AG10803 (cell line): ENCODE results near the gene SLAMF1.

Experiments used
- DNase-seq: peaks from one replicate; pipeline ENCODE4 v3.0.0; 2010; ENCODE audit warnings: low read depth
- H3K4me3 ChIP-seq: 2 replicates; pipeline ENCODE4 v1.5.1; 2011; ENCODE audit warnings: mild to moderate bottlenecking, low read length, control low read depth
- TF ChIP-seq, protein P1 (sequence below): conservative IDR thresholded peaks from 2 replicates; pipeline ENCODE4 v1.5.1; 2011; ENCODE audit warnings: mild to moderate bottlenecking, low read length, control low read depth, inconsistent platforms

SLAMF1 gene

DNA sequence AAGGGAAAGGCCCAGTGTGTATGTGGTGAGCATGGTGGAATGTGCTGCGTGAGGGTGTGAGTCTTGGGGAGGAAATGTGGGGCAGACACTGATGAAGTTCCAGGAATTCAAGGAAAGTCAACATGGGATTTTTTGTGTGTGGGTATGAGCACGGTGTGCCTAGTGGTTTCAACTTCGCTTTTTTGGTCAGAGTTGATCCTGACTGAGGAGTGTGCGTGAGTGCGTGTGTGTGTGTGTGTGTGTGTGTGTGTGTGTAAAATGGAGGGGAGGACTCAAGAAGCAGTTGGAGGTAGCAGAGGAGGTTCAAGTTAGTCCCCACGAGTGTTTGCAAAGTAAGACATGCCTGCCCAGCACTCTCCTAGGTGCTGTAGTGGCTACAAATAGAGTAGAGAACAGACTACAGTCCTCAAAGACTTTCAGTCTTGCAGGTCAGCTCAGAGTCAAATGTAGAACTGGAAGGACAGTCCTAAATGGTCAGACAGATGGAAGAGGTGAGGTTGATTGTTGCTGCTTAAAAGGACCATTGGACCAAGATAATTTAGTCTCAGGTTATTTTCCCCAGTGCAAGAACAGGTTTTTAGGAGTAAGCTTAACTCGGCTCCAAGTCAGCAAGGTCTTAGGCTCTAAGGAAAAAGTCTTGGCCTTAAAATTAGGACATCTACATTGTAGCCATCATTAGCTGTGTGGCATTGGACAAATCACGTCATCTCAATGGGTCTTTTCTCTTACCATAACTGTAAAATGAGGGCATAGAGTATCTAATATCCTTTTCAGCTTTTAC, 25.0 kb downstream of the SLAMF1 start:
- TF ChIP-seq, protein P1, sequence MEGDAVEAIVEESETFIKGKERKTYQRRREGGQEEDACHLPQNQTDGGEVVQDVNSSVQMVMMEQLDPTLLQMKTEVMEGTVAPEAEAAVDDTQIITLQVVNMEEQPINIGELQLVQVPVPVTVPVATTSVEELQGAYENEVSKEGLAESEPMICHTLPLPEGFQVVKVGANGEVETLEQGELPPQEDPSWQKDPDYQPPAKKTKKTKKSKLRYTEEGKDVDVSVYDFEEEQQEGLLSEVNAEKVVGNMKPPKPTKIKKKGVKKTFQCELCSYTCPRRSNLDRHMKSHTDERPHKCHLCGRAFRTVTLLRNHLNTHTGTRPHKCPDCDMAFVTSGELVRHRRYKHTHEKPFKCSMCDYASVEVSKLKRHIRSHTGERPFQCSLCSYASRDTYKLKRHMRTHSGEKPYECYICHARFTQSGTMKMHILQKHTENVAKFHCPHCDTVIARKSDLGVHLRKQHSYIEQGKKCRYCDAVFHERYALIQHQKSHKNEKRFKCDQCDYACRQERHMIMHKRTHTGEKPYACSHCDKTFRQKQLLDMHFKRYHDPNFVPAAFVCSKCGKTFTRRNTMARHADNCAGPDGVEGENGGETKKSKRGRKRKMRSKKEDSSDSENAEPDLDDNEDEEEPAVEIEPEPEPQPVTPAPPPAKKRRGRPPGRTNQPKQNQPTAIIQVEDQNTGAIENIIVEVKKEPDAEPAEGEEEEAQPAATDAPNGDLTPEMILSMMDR, result no peak
- DNase-seq, result no peak
- no peak overlapping the region for H3K4me3 ChIP-seq

DNA sequence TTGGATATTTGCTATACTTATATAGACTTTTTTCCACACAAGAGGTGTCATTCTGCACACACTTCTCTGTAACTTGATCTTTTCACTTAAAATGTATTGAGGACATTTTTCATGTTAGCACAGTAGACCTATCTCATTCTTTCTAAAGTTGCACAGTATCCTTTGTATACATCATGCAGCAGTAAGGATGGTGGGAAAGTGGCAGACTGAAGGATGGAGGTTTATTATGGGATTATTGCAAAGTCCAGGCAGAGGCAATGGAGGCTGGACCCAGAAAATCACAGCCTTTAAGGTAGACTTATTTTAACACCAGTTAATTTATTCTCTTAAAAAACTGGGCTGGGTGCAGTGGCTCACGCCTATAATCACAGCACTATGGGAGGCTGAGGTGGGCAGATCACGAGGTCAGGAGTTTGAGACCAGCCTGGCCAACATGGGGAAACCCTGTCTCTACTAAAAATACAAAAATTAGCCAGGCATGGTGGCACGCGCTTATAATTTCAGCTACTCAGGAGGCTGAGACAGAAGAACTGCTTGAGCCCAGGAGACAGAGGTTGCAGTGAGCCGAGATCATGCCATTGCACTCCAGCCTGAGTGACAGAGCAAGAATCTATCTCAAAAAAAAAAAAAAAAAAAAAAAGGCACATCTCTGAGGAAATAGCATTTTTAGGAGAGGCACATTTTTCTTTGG, 25.8 kb downstream of the SLAMF1 start:
- no peak overlapping the region for H3K4me3 ChIP-seq
- no peak for DNase-seq
- TF ChIP-seq, protein P1, result no peak

DNA sequence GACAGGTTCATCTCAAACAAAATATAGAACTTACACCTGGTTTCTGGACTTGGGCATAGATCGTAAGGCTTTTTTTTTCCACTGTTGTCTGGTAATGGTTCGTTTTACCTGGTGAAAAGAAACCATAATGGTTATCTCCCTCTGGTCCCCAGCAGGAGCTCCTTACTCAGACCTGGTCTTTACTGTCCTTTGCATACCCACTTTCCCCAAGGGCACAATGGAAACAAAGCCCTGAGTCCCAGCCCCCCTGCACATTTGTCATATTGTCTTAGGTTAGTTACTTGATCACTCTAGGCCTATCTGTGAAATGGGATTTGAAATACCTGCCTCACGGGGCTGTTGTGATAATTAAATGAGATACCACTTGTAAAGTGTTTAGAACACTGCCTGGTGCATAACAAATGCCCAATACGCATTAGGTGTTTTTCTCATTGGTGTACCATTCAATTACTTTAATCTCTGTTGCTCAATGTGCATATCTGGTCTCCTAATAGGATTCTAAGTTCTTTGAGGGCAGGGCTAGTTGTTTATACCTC, 27.0 kb downstream of the SLAMF1 start:
- TF ChIP-seq, protein P1, result no peak
- H3K4me3 ChIP-seq, result no peak overlapping the region
- no peak for DNase-seq

DNA sequence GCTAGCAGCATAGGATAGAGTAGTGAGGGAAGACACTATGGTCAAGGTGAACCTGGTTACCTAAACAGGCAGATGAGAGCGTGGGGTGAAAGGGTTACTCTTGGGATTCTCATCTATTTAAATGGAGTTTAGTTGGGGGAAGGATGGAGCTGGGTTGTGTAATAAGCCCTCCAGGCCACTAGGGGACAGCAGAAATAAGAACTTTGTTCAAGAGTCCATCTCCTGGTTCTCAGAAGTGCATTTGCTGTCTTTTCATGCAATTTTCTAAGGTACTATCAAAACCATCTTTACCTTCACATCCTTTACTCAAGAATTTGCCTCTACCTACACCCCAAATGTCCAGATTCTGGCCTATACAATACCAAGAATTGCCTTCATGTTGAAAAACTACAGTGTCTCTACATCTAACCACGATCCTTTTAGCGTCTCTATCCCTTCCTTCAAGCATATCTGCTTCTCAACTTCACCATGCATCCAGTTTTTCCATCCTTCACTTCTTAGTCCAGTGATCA, 28.0 kb downstream of the SLAMF1 start:
- DNase-seq, result no peak
- no peak overlapping the region for H3K4me3 ChIP-seq
- TF ChIP-seq, protein P1, result peak; percentile 17; the same call in 1 of the 2 replicates

DNA sequence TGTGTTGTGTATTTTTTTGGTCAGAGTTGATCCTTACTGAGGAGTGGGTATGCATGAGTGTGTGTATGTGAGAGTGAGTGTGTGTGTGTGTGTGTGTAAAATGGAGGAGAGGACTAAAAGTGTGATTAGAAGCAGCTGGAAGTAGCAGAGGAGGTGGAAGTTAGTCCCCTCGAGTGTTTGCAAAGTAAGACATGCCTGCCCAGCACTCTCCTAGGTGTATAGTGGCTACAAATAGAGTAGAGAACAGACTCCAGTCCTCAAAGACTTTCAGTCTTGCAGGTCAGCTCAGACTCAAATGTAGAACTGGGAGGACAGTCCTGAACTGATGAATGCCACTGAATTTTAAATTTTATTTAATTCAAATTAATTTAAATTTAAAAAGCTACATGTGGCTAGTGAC, 28.5 kb downstream of the SLAMF1 start:
- TF ChIP-seq, protein P1, result no peak
- no peak overlapping the region for H3K4me3 ChIP-seq
- DNase-seq, result no peak

DNA sequence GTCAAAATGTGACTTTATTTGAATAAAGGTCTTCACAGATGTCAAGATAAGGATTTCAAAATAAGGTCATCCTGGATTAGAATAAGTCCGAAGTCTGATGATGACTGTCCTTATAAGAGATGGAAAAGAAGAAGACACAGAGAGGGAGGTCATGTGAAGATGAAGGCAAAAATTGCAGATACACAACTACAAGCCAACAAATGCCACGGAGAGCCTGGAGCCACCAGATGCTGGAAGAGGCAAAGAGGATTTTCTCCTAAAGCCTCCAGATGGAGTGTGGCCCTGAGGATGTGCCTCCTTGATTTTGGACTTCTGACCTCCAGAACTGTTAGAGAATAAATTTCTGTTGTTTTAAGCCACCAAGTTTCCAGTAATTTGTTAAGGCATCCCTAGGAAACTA, 31.2 kb downstream of the SLAMF1 start:
- no peak overlapping the region for H3K4me3 ChIP-seq
- no peak for DNase-seq
- TF ChIP-seq, protein P1, result no peak
